Thyroid gland (tissue), 4 donors: Measurements from ENCODE around the gene CARMIL1. TPM values are rescaled to one million over a fixed set of nuclear protein-coding genes. Genes with fewer than 3 reads are reported as not detected.
A peak's percentile ranks its signal among the peaks of the same experiment; 100 is the strongest.
"Not testable (repeated sequence)": the region's sequence is repeated elsewhere in the genome, so short reads cannot be mapped to it uniquely, and the experiment has no call there.

Experiments
- DNase-seq, 2 donors: peaks; one replicate each; pipeline ENCODE4 v3.0.0-alpha.2; 2019
- H3K27ac ChIP-seq, 3 donors: fragments of 200-600 bp; sonication (generic); 1 replicate in 2 of 3; 2 replicates in 1 of 3; pipeline ENCODE4 v1.5.1; 2016 to 2019; ENCODE audit warnings: mild to moderate bottlenecking in 1 of 3, moderate library complexity in 1 of 3
- H3K27me3 ChIP-seq: fragments of 200-600 bp; sonication (generic); one replicate; pipeline ENCODE4 v1.5.1; 2019
- H3K36me3 ChIP-seq, 2 donors: fragments of 200-600 bp; sonication (generic); one replicate each; pipeline ENCODE4 v1.5.1; 2016 to 2019
- H3K4me1 ChIP-seq, 2 donors: fragments of 200-600 bp; sonication (generic); one replicate each; pipeline ENCODE4 v1.5.1; 2017 to 2019
- H3K4me3 ChIP-seq, 3 donors: fragments of 200-600 bp; sonication (generic); replicated peaks in 1 of 3; 1 replicate in 2 of 3; 2 replicates in 1 of 3; pipeline ENCODE4 v1.5.1; 2016; ENCODE audit warnings: mild to moderate bottlenecking in 1 of 3
- H3K9me3 ChIP-seq: fragments of 200-600 bp; sonication (generic); one replicate; pipeline ENCODE4 v1.5.1; 2017
- POLR2A ChIP-seq, 2 donors: fragments of 450-650 bp; IDR thresholded peaks; one replicate each; pipeline ENCODE4 v1.6.1; 2017; ENCODE audit warnings: antibody characterized with exemption in 2 of 2, mild to moderate bottlenecking in 2 of 2, moderate library complexity in 1 of 2
- WGBS, 2 donors: methylation state at CpG; one replicate each; pipeline ENCODE4 v1.1.5; 2017; 5-methylcytosine and 5-hydroxymethylcytosine counted together
- intact Hi-C: fragments of 100-400 bp; cut with DNase I; formaldehyde crosslinking; loops from one replicate; pipeline ENCODE4 v1.15.1; 2023
- total RNA-seq, 4 donors: library from RNA; depleted of rRNA; stranded (reverse); fragments of >200 nt; gene quantifications; one replicate each; pipeline ENCODE4 v1.2.3, GENCODE V29; 2016
- TF ChIP-seq, protein P1 (sequence below), 6 experiments: fragments of 200-600 bp in 3 of 6; fragments of 450-650 bp in 3 of 6; sonication (generic) in 3 of 6; IDR thresholded peaks; one replicate each; pipeline ENCODE4 v1.5.1; 2016 to 2019; ENCODE audit warnings: antibody characterized with exemption in 6 of 6, mild to moderate bottlenecking in 2 of 6, inconsistent platforms in 1 of 6, moderate library complexity in 1 of 6

The CARMIL1 gene
- total RNA-seq, 4 donors from 2014 or later, result 24.7 to 34.4 (median 30.7) TPM

DNA sequence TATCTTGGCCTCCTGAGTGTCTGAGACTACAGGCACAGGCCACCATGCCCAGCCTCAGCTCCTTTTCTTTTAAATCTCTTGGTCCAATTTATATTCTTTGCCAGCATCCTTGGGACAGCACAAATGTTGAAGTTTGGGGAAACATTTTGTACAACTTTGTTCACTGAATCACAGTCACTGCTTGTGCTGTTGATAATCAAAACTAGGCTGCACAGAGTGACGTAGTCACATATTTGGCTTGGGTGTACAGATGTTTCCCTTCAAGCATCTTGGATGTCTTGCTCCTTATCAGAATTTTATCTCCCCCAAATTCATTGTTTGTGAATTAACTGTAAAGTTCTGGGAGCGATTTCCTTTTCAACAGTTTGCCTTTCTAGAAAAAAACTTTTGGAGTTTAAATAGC lies 17.9 kb downstream of the CARMIL1 start:
- H3K36me3 ChIP-seq, result no peaks in the 10 kb centered on the region
- peaks cover 0 to 48% of the 10 kb centered on the region in 2 donors for H3K4me1 ChIP-seq
- no peak for DNase-seq
- H3K27ac ChIP-seq, result peak overlapping the region in 1 of 3 donors; percentile 53
- no peaks in the 10 kb centered on the region for H3K9me3 ChIP-seq
- no peak for TF ChIP-seq POLR2A (IDR thresholded peaks at IDR 0.05)
- TF ChIP-seq, protein P1, sequence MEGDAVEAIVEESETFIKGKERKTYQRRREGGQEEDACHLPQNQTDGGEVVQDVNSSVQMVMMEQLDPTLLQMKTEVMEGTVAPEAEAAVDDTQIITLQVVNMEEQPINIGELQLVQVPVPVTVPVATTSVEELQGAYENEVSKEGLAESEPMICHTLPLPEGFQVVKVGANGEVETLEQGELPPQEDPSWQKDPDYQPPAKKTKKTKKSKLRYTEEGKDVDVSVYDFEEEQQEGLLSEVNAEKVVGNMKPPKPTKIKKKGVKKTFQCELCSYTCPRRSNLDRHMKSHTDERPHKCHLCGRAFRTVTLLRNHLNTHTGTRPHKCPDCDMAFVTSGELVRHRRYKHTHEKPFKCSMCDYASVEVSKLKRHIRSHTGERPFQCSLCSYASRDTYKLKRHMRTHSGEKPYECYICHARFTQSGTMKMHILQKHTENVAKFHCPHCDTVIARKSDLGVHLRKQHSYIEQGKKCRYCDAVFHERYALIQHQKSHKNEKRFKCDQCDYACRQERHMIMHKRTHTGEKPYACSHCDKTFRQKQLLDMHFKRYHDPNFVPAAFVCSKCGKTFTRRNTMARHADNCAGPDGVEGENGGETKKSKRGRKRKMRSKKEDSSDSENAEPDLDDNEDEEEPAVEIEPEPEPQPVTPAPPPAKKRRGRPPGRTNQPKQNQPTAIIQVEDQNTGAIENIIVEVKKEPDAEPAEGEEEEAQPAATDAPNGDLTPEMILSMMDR (IDR thresholded peaks at IDR 0.05), result no peak
- H3K27me3 ChIP-seq, result no peaks in the 10 kb centered on the region
- 69 to 83% methylated on average over 2 of the region's 2 CpGs for WGBS, 2 donors
- H3K4me3 ChIP-seq, result no peak overlapping the region
- intact Hi-C loops, result loop anchor here (10.0 kb wide), 1 partner anchor 68 kb away; no protein-coding TSS in a partner anchor

DNA sequence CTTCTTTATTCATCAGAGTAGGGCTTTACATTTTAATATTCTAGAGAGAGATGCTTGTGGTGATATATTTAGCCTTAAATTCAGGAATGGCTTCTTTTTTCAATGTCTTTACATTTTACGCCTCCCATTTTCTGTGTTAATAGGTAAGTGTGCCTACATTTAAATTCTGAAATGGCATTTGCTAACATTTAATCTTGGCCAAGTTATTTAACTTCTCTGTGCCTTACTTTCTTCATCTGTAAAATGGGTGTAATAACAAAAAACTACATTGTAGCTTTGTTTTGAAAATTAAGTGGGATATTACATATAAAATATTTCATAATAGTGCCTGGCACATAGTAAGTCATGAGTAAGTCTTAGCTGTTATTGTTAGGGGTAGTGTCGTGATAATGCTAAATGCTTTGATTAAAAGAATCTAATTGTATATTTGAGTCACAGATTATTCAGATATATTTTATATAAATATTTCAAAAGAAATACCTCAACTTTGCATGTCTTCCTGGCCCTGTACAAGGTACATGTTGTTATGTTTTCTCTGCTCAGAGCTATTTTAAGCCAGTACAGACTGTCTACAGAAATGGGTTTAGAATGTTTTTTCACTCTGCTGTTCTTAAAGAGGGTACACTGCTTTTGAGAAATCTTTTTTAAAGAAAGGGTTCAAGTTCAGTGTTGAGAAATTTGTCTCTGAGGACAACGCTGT lies 18.8 kb downstream of the CARMIL1 start:
- Histone ChIP-seq H3K27me3 (no peaks in the 10 kb centered on the region), H3K9me3 (no peaks in the 10 kb centered on the region), H3K4me3 (no peak overlapping the region), H3K27ac (no peak overlapping the region), H3K36me3 (no peaks in the 10 kb centered on the region), H3K4me1 (peaks cover 4 to 55% of the 10 kb centered on the region in 2 donors)
- intact Hi-C loops, result loop anchor here (10.0 kb wide), 1 partner anchor 67 kb away; no protein-coding TSS in a partner anchor
- TF ChIP-seq, protein P1 (IDR thresholded peaks at IDR 0.05), result no peak
- no peak for TF ChIP-seq POLR2A (IDR thresholded peaks at IDR 0.05)
- 89 to 93% methylated on average over 3 of the region's 3 CpGs for WGBS, 2 donors
- no peak for DNase-seq

DNA sequence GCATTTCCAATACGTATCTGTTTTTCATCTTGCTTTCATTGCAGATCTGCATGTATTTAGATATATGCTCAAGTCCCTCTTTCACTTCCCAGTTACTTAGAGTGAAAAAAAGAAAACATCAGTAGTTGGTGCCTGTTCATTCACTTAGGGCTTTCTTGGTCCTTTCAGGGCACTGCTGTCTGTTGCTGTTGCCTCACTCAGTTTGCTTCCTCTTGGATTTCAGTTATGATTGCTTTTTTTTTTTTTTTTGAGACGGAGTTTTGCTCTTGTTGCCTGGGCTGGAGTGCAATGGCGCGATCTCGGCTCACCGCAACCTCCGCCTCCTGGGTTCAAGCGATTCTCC lies 19.3 kb downstream of the CARMIL1 start:
- not testable (repeated sequence) for H3K27ac ChIP-seq, H3K36me3 ChIP-seq, H3K27me3 ChIP-seq, DNase-seq, H3K4me3 ChIP-seq, H3K9me3 ChIP-seq
- intact Hi-C loops, result loop anchor here (10.0 kb wide), 1 partner anchor 66 kb away; no protein-coding TSS in a partner anchor
- H3K4me1 ChIP-seq, result peaks cover 7 to 55% of the 10 kb centered on the region in 2 donors
- 92 to 93% methylated on average over 8 of the region's 8 CpGs for WGBS, 2 donors

DNA sequence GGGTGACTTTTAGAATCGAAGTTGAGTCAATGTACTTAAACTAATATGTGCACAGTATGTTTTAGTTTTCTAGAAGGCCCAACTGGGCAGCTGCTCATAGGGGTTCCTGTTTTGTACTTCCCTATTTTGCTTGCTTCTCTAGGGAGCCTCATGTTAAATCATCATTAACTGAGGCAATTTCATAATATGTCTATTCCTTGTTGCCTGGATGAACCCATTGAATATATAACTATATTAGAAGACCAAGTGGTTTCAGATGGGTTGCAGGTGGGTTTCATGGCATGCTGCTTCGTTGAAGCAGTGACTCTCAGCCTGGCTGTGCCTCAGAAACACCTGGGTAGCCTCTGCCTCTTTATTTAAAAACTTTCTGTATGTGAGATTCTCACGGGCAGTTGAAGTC lies 22.2 kb downstream of the CARMIL1 start:
- Histone ChIP-seq H3K36me3 (no peaks in the 10 kb centered on the region), H3K4me3 (no peak overlapping the region), H3K27me3 (no peaks in the 10 kb centered on the region), H3K27ac (no peak overlapping the region), H3K4me1 (peaks cover 7 to 45% of the 10 kb centered on the region in 2 donors), H3K9me3 (no peaks in the 10 kb centered on the region)
- DNase-seq, result no peak
- 56 to 66% methylated on average over 3 of the region's 3 CpGs for WGBS, 2 donors
- TF ChIP-seq POLR2A (IDR thresholded peaks at IDR 0.05), result no peak
- TF ChIP-seq, protein P1 (IDR thresholded peaks at IDR 0.05), result no peak
- intact Hi-C loops, result no loop called here

DNA sequence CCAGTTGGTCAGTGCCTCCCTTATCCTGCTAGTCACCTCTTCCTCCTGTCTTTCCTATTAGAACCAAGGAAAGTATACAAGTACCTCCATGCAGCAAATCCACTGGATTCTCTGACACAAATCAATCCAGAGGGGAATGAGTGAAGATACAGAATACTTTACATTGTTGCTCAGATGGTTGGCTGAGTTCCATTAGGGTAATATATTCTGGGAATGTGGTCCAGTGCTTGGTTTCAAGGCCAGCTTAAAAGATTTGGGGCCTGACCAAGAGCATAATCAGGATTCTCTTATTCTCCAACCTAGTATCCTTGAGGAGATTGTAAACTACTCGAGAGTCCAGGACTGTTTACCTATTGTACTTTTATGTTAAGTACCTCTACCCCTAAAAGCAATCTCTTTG lies 23.0 kb downstream of the CARMIL1 start:
- H3K4me1 ChIP-seq, result peaks cover 7 to 39% of the 10 kb centered on the region in 2 donors
- no peak overlapping the region for H3K4me3 ChIP-seq

More for the DNA sequence above, 23.0 kb downstream of the CARMIL1 start:
- 44 to 54% methylated on average over 1 of the region's 1 CpG for WGBS, 2 donors
- TF ChIP-seq POLR2A (IDR thresholded peaks at IDR 0.05), result no peak
- TF ChIP-seq, protein P1 (IDR thresholded peaks at IDR 0.05), result no peak
- Histone ChIP-seq H3K27me3 (no peaks in the 10 kb centered on the region), H3K9me3 (no peaks in the 10 kb centered on the region), H3K27ac (peak overlapping the region in 1 of 3 donors; percentile 11), H3K36me3 (no peaks in the 10 kb centered on the region)
- no peak for DNase-seq
- intact Hi-C loops, result no loop called here
